ENCODE results near the gene VTI1A.

DNA sequence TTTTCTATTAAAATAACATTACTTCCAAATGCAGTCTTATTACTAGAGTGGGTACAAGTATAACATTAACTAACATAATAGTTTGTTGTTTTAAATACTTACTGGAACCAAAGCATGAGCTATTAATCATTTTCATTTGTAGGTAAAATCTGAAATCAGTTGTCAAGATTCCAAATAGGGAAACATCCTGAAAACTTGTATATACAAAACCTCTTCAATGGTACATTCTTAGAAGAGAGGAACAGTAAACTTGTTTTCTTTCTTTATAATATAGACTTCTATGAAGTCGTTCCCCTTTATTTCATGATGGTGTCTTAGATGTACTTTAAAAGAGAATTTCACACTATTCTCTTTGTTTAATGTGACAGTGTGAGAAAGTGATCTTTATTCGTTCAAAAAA, 85.9 kb downstream of the VTI1A start:
- TF ChIP-seq, protein P1, sequence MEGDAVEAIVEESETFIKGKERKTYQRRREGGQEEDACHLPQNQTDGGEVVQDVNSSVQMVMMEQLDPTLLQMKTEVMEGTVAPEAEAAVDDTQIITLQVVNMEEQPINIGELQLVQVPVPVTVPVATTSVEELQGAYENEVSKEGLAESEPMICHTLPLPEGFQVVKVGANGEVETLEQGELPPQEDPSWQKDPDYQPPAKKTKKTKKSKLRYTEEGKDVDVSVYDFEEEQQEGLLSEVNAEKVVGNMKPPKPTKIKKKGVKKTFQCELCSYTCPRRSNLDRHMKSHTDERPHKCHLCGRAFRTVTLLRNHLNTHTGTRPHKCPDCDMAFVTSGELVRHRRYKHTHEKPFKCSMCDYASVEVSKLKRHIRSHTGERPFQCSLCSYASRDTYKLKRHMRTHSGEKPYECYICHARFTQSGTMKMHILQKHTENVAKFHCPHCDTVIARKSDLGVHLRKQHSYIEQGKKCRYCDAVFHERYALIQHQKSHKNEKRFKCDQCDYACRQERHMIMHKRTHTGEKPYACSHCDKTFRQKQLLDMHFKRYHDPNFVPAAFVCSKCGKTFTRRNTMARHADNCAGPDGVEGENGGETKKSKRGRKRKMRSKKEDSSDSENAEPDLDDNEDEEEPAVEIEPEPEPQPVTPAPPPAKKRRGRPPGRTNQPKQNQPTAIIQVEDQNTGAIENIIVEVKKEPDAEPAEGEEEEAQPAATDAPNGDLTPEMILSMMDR (IDR thresholded peaks at IDR 0.05; ENCODE audit: poor library complexity) = no peak
- no peak for TF ChIP-seq EZH2phosphoT487 (IDR thresholded peaks at IDR 0.05; ENCODE audit: low read depth, severe bottlenecking, unreplicated experiment)
